Stimulated activated CD8-positive, alpha-beta memory T cell treated with anti-CD3 and anti-CD28 coated beads, Interleukin-7, amount 100 ng/mL, for 4 hours (primary cell): Measurements from ENCODE around the gene PLXNA1.

Experiments used
- DNase-seq, 2 donors: peaks; one replicate each; pipeline ENCODE4 v3.0.0-alpha.2; 2020; ENCODE audit warnings: low read depth in 2 of 2

The PLXNA1 gene

GRCh38 chr3:127018306-127018828 is 35.5 kb downstream of the PLXNA1 start:
- DNase-seq, result no peak

GRCh38 chr3:127019449-127019848 is 36.5 kb downstream of the PLXNA1 start:
- no peak for DNase-seq

- no peak for DNase-seq
Measured at GRCh38 chr3:127020543-127020942, 37.6 kb downstream of the PLXNA1 start.

- no peak for DNase-seq
Measured at GRCh38 chr3:127022849-127023248, 39.9 kb downstream of the PLXNA1 start.

- no peak for DNase-seq
Measured at GRCh38 chr3:127025456-127025855, 42.5 kb downstream of the PLXNA1 start.

GRCh38 chr3:127026036-127026435 is 43.1 kb downstream of the PLXNA1 start:
- no peak for DNase-seq

GRCh38 chr3:127026661-127027060 is 43.7 kb downstream of the PLXNA1 start:
- DNase-seq, result no peak

- no peak for DNase-seq
Measured at GRCh38 chr3:127027061-127027735, 44.3 kb downstream of the PLXNA1 start.

- DNase-seq, result no peak
Measured at GRCh38 chr3:127027811-127028548, 45.1 kb downstream of the PLXNA1 start.

- no peak for DNase-seq
Measured at GRCh38 chr3:127028781-127029657, 46.1 kb downstream of the PLXNA1 start.

- DNase-seq, result no peak
Measured at GRCh38 chr3:127029658-127030507, 47.0 kb downstream of the PLXNA1 start.

GRCh38 chr3:127030508-127031412 is 47.8 kb downstream of the PLXNA1 start:
- no peak for DNase-seq

- no peak for DNase-seq
Measured at GRCh38 chr3:127031413-127031810, 48.5 kb downstream of the PLXNA1 start.

GRCh38 chr3:127031845-127032244 is 48.9 kb downstream of the PLXNA1 start:
- no peak for DNase-seq

- DNase-seq, result no peak
Measured at GRCh38 chr3:127032296-127032990, 49.5 kb downstream of the PLXNA1 start.
